Astrocyte of the spinal cord (primary cell): ENCODE data around the gene RAB3IL1.

Experiments
- DNase-seq: peaks from one replicate; pipeline ENCODE4 v3.0.0; 2011; ENCODE audit warnings: low read depth, low spot score
- H3K4me3 ChIP-seq: 2 replicates; pipeline ENCODE4 v1.5.1; 2011; ENCODE audit warnings: low read depth, mild to moderate bottlenecking, low read length, moderate library complexity
- in situ Hi-C: cut with HindIII; loops from 2 replicates; pipeline ENCODE4 v1.10.0; 2017; ENCODE audit warnings: low sequenced_read_pairs
- TF ChIP-seq, protein P1 (sequence below): IDR thresholded peaks from 2 replicates; pipeline ENCODE4 v1.5.1; 2012; ENCODE audit warnings: low read depth, mild to moderate bottlenecking, low read length, inconsistent platforms

RAB3IL1 gene

DNA sequence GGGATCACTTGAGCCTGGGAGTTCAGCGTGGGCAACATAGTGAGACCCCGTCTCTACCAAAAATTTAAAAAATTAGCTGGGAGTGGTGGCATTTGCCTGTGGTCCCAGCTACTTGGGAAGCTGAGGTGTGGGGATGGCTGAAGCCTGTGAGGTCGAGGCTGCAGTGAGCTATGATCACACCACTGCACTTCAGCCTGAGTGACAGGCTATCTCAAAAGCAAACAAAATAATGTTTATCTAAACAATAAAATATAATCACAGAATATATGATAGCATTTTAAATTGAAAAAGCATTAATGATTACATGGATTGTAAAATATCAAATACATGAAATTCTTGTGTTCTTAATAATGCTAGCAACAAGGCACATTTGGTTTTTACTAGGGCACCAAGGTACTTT, 35.5 kb upstream of the RAB3IL1 start:
- TF ChIP-seq, protein P1, sequence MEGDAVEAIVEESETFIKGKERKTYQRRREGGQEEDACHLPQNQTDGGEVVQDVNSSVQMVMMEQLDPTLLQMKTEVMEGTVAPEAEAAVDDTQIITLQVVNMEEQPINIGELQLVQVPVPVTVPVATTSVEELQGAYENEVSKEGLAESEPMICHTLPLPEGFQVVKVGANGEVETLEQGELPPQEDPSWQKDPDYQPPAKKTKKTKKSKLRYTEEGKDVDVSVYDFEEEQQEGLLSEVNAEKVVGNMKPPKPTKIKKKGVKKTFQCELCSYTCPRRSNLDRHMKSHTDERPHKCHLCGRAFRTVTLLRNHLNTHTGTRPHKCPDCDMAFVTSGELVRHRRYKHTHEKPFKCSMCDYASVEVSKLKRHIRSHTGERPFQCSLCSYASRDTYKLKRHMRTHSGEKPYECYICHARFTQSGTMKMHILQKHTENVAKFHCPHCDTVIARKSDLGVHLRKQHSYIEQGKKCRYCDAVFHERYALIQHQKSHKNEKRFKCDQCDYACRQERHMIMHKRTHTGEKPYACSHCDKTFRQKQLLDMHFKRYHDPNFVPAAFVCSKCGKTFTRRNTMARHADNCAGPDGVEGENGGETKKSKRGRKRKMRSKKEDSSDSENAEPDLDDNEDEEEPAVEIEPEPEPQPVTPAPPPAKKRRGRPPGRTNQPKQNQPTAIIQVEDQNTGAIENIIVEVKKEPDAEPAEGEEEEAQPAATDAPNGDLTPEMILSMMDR = no peak
- no peak overlapping the region for H3K4me3 ChIP-seq
- in situ Hi-C loops = no loop called here
- DNase-seq = no peak

DNA sequence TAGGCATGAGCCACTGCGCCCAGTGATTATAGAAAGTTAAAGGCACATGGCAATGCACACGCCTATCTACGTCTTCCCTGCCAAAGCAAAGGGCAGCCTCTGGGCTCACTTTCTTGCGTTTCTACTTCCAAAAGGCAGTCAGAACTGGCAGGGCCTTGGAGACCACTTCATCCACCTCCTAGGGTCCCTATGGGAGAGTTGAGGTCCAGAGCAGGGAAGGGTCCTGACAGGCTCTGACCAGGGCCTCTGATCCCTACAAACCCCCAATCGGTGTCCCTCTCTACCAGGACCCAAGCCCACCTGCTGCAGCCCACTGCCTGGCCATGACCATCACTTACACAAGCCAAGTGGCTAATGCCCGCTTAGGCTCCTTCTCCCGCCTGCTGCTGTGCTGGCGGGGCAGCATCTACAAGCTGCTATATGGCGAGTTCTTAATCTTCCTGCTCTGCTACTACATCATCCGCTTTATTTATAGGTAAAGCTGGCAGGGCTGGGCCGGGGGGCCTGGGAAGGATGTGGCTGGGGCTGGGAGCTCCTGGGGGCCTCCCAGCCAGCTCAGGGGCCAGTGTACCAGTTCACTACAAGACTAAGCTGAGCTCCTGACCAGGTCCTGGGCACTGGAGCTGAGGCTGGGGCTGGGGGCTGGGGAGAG, 34.2 kb upstream of the RAB3IL1 start:
- no peak for DNase-seq
- no peak overlapping the region for H3K4me3 ChIP-seq
- in situ Hi-C loops = no loop called here
- TF ChIP-seq, protein P1 = no peak

DNA sequence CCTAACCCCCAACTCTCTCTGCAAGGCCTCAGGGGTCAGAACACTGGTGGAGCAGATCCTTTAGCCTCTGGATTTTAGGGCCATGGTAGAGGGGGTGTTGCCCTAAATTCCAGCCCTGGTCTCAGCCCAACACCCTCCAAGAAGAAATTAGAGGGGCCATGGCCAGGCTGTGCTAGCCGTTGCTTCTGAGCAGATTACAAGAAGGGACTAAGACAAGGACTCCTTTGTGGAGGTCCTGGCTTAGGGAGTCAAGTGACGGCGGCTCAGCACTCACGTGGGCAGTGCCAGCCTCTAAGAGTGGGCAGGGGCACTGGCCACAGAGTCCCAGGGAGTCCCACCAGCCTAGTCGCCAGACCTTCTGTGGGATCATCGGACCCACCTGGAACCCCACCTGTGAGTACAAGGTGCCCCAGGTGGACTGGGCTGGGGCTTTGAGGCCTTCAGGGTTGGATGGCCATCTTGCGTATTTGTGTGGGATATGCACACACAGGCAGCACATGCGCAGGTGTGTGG, 32.7 kb upstream of the RAB3IL1 start, which contains the start of gene BEST1:
TSS of gene BEST1 (plus strand) at position 317 of the 513 bp plus-strand sequence. CDS start 1,456 bp downstream, outside the sequence.
- TF ChIP-seq, protein P1 = no peak
- in situ Hi-C loops = no loop called here

DNA sequence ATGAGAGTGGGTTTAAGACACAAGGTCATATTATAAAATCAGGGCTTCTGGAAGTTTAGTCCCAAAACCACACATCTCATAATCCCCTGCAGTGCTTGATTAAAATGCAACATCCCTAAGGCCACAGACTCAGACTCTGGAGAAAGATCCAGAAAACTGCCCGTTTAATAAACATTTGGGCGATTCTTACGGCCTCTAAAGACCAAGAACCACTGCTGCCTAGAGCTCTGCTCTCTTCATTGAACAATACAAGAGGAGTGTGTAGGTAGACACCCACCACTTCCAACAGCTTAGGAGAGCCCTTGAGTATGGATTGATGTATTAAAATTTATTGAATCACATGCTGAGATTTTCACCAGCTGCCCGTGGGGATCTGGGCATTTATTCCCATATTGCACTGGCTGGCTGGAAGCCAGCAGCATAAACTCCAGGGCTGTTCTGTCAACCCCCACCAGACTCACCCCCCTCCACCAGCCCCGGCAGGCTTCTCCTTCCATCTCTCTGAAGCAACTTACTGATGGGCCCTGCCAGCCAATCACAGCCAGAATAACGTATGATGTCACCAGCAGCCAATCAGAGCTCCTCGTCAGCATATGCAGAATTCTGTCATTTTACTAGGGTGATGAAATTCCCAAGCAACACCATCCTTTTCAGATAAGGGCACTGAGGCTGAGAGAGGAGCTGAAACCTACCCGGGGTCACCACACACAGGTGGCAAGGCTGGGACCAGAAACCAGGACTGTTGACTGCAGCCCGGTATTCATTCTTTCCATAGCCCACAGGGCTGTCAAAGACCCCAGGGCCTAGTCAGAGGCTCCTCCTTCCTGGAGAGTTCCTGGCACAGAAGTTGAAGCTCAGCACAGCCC, 32.0 kb upstream of the RAB3IL1 start:
- DNase-seq = peak; percentile 91
- H3K4me3 ChIP-seq = no peak overlapping the region
- TF ChIP-seq, protein P1 = no peak
- in situ Hi-C loops = no loop called here

More for the DNA sequence above, 32.7 kb upstream of the RAB3IL1 start, which contains the start of gene BEST1:
- DNase-seq = no peak
- no peak within 1 kb of the TSS for H3K4me3 ChIP-seq

DNA sequence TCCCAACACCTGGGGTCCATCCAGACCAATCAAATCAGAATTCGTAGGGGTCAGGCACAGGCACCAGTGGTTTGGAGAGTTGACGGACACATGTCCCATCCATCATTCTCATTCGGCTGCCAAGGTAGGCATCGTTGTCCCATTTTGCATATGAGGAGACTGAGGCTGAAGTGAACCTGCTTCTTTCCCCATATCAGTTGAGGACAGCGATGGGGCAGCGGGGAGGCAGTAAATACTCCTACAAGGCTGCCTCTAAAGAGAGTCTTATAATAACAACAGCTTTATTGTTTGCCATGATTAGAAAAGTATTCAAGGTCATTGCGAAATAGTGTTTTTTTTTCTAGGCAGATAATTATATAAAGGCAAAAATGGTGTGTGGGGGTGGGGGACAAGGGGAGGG, 31.1 kb upstream of the RAB3IL1 start:
- no peak overlapping the region for H3K4me3 ChIP-seq
- TF ChIP-seq, protein P1 = no peak
- no peak for DNase-seq
- in situ Hi-C loops = no loop called here

DNA sequence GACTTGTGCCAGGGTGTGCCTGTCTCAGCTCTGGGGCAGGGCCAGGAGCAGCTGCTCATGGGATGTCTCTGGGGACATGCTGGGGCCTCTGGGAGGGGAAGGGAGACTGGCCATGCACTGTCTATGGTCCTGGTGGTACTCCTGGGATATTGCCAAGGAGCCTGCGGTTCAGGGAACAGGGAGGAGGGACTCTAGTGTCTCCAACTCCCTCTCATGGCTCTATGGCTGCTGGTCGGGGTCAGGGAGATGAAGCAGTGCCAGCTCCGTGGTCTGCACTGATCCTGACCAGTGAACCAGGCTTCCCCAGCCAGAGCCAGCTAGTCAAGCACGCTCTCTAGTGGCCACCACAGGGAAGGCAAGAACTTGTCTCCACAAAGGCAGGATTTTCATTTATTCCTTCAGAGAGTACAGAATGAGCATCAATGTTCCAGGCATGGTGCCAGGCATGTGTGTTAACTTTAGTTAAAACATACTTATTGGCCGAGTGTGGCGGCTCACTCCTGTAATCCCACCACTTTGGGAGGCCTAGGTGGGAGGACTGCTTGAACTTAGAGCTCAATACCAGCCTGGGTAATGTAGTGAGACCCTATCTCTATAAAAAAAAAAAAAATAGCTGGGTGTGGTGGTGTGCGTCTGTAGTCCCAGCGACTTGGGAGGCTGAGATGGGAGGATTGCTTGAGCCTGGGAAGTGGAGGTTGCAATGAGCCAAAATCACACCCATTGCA, 30.3 kb upstream of the RAB3IL1 start:
- H3K4me3 ChIP-seq = no peak overlapping the region
- peak; percentile 86 for DNase-seq
- TF ChIP-seq, protein P1 = peak; percentile 98
- in situ Hi-C loops = no loop called here
